ENCODE results near the gene CLSTN2. TPM values are rescaled to one million over a fixed set of nuclear protein-coding genes. Genes with fewer than 3 reads are reported as not detected.

CLSTN2 gene
- total RNA-seq, 1 experiment from 2014 or later: not detected

- Histone ChIP-seq H3K79me2 (ENCODE audit: low read length) (no peaks in the 10 kb centered on the region), H3K4me1 (ENCODE audit: insufficient read depth, low read length) (no peaks in the 10 kb centered on the region), H3K9me2 (replicated peaks; ENCODE audit: low read length) (no peaks in the 10 kb centered on the region), H3K4me3 (ENCODE audit: low read length) (no peak overlapping the region), H3K9ac (ENCODE audit: low read length) (no peak overlapping the region), H3K27ac (ENCODE audit: low read length) (no peak overlapping the region), H3K4me2 (ENCODE audit: low read length) (no peak overlapping the region), H3K36me3 (ENCODE audit: low read depth, low read length) (no peaks in the 10 kb centered on the region), H2AFZ (ENCODE audit: low read length) (no peak overlapping the region), H4K20me1 (ENCODE audit: low read length) (no peaks in the 10 kb centered on the region), H3K27me3 (ENCODE audit: low read length) (no peaks in the 10 kb centered on the region), H3F3A (ENCODE audit: low read length, unreplicated experiment) (no peaks in the 10 kb centered on the region), H3K9me3 (ENCODE audit: low read length) (no peaks in the 10 kb centered on the region)
- no TSS peak for BruUV-seq (replicated peaks)
- DNase-seq (peak; percentile 3), ATAC-seq (no peak)
- no peak for TF ChIP-seq CTCF (conservative IDR thresholded peaks at IDR 0.05; ENCODE audit: low read depth, low read length)
- no peak for TF ChIP-seq EZH2 (IDR thresholded peaks at IDR 0.05; ENCODE audit: low read length, unreplicated experiment)
- TF ChIP-seq EZH2phosphoT487 (IDR thresholded peaks at IDR 0.05; ENCODE audit: borderline replicate concordance, low read length): no peak
- intact Hi-C loops (cut with micrococcal nuclease): no loop called here
- ChIA-PET CTCF (no interaction called here), POLR2A (ENCODE audit: unreplicated experiment) (no interaction called here)
Observed at GRCh38 chr3:139953131-139953910, 18.3 kb downstream of the CLSTN2 start.

GRCh38 chr3:139954146-139954860 is 19.3 kb downstream of the CLSTN2 start:
- Histone ChIP-seq H3K4me3 (ENCODE audit: low read length) (no peak overlapping the region), H3K27me3 (ENCODE audit: low read length) (no peaks in the 10 kb centered on the region), H3K9me2 (replicated peaks; ENCODE audit: low read length) (no peaks in the 10 kb centered on the region), H3K79me2 (ENCODE audit: low read length) (no peaks in the 10 kb centered on the region), H3K27ac (ENCODE audit: low read length) (no peak overlapping the region), H3K4me1 (ENCODE audit: insufficient read depth, low read length) (no peaks in the 10 kb centered on the region), H4K20me1 (ENCODE audit: low read length) (no peaks in the 10 kb centered on the region), H3K4me2 (ENCODE audit: low read length) (no peak overlapping the region), H3K36me3 (ENCODE audit: low read depth, low read length) (no peaks in the 10 kb centered on the region), H3F3A (ENCODE audit: low read length, unreplicated experiment) (no peaks in the 10 kb centered on the region), H3K9ac (ENCODE audit: low read length) (no peak overlapping the region), H2AFZ (ENCODE audit: low read length) (no peak overlapping the region), H3K9me3 (ENCODE audit: low read length) (no peaks in the 10 kb centered on the region)
- no peak for DNase-seq
- ATAC-seq: no peak
- CTCF ChIA-PET: no interaction called here
- BruUV-seq (replicated peaks): no TSS peak
- intact Hi-C loops (cut with micrococcal nuclease): no loop called here
- POLR2A ChIA-PET (ENCODE audit: unreplicated experiment): no interaction called here
- TF ChIP-seq EZH2phosphoT487 (IDR thresholded peaks at IDR 0.05; ENCODE audit: borderline replicate concordance, low read length): no peak
- no peak for TF ChIP-seq EZH2 (IDR thresholded peaks at IDR 0.05; ENCODE audit: low read length, unreplicated experiment)
- TF ChIP-seq CTCF (conservative IDR thresholded peaks at IDR 0.05; ENCODE audit: low read depth, low read length): no peak

GRCh38 chr3:139957844-139958243 is 22.9 kb downstream of the CLSTN2 start:
- H3K9ac ChIP-seq (ENCODE audit: low read length): no peak overlapping the region
- H2AFZ ChIP-seq (ENCODE audit: low read length): no peak overlapping the region
- no peaks in the 10 kb centered on the region for H3K9me2 ChIP-seq (replicated peaks; ENCODE audit: low read length)
- no peaks in the 10 kb centered on the region for H3F3A ChIP-seq (ENCODE audit: low read length, unreplicated experiment)
- no peak overlapping the region for H3K4me3 ChIP-seq (ENCODE audit: low read length)
- no peaks in the 10 kb centered on the region for H4K20me1 ChIP-seq (ENCODE audit: low read length)
- ATAC-seq (no peak), DNase-seq (no peak)
- ChIA-PET CTCF (no interaction called here), POLR2A (ENCODE audit: unreplicated experiment) (no interaction called here)
- no peaks in the 10 kb centered on the region for H3K4me1 ChIP-seq (ENCODE audit: insufficient read depth, low read length)
- H3K27ac ChIP-seq (ENCODE audit: low read length): no peak overlapping the region
- no peak overlapping the region for H3K4me2 ChIP-seq (ENCODE audit: low read length)
- BruUV-seq (replicated peaks): no TSS peak
- no peaks in the 10 kb centered on the region for H3K27me3 ChIP-seq (ENCODE audit: low read length)
- intact Hi-C loops (cut with micrococcal nuclease): no loop called here
- TF ChIP-seq EZH2phosphoT487 (IDR thresholded peaks at IDR 0.05; ENCODE audit: borderline replicate concordance, low read length) (no peak), CTCF (conservative IDR thresholded peaks at IDR 0.05; ENCODE audit: low read depth, low read length) (no peak), EZH2 (IDR thresholded peaks at IDR 0.05; ENCODE audit: low read length, unreplicated experiment) (no peak)
- H3K9me3 ChIP-seq (ENCODE audit: low read length): no peaks in the 10 kb centered on the region
- H3K79me2 ChIP-seq (ENCODE audit: low read length): no peaks in the 10 kb centered on the region
- H3K36me3 ChIP-seq (ENCODE audit: low read depth, low read length): no peaks in the 10 kb centered on the region

All from PC-3 (cell line).